HEK293T (cell line): ENCODE results near the gene UNC79.
"Not testable (repeated sequence)": the region's sequence is repeated elsewhere in the genome, so short reads cannot be mapped to it uniquely, and the experiment has no call there.

Experiments used
- CTCF ChIA-PET: fragments of 350-600 bp; formaldehyde crosslinking; extraction: SDS; loops from one replicate; lab custom pipeline; 2021; ENCODE audit warnings: antibody characterized with exemption, inconsistent platforms; lab: Yijun Ruan, JAX
- POLR2A ChIA-PET: fragments of 350-600 bp; formaldehyde crosslinking; extraction: SDS; loops from one replicate; lab custom pipeline; 2020; ENCODE audit warnings: antibody characterized with exemption, inconsistent platforms; lab: Yijun Ruan, JAX
- DNase-seq: peaks from one replicate; pipeline ENCODE4 v3.0.0; 2012; ENCODE audit warnings: mixed read lengths; ENCODE audit errors: extremely low spot score
- ARNT ChIP-seq: fragments of 450-650 bp; IDR thresholded peaks from 2 replicates; pipeline ENCODE4 v1.6.1; 2017; ENCODE audit warnings: mild to moderate bottlenecking
- BHLHE40 ChIP-seq: fragments of 450-650 bp; IDR thresholded peaks from 2 replicates; pipeline ENCODE4 v1.6.1; 2016; ENCODE audit warnings: mild to moderate bottlenecking, moderate library complexity, borderline replicate concordance
- CTBP1 ChIP-seq: fragments of 450-650 bp; IDR thresholded peaks from 2 replicates; pipeline ENCODE4 v1.6.1; 2016; ENCODE audit warnings: borderline replicate concordance
- ELF4 ChIP-seq: fragments of 450-650 bp; IDR thresholded peaks from 2 replicates; pipeline ENCODE4 v1.6.1; 2017; ENCODE audit warnings: antibody characterized with exemption
- FOXA1 ChIP-seq: fragments of 450-650 bp; IDR thresholded peaks from 2 replicates; pipeline ENCODE4 v1.6.1; 2016; ENCODE audit warnings: mild to moderate bottlenecking
- FOXK2 ChIP-seq: fragments of 450-650 bp; IDR thresholded peaks from 2 replicates; pipeline ENCODE4 v1.6.1; 2016; ENCODE audit warnings: mild to moderate bottlenecking
- FOXM1 ChIP-seq: fragments of 450-650 bp; IDR thresholded peaks from 2 replicates; pipeline ENCODE4 v1.6.1; 2017; ENCODE audit warnings: mild to moderate bottlenecking, borderline replicate concordance
- HDGF ChIP-seq: fragments of 450-650 bp; IDR thresholded peaks from 2 replicates; pipeline ENCODE4 v1.6.1; 2017; ENCODE audit warnings: antibody characterized with exemption, borderline replicate concordance
- L3MBTL2 ChIP-seq: fragments of 450-650 bp; conservative IDR thresholded peaks from 2 replicates; pipeline ENCODE4 v1.6.1; 2016; ENCODE audit warnings: mild to moderate bottlenecking
- LEF1 ChIP-seq: fragments of 450-650 bp; IDR thresholded peaks from 2 replicates; pipeline ENCODE4 v1.6.1; 2017; ENCODE audit warnings: mild to moderate bottlenecking, borderline replicate concordance
- NFRKB ChIP-seq: fragments of 450-650 bp; IDR thresholded peaks from 2 replicates; pipeline ENCODE4 v1.6.1; 2016; ENCODE audit warnings: mild to moderate bottlenecking, moderate library complexity
- PKNOX1 ChIP-seq: fragments of 450-650 bp; IDR thresholded peaks from 2 replicates; pipeline ENCODE4 v1.6.1; 2016
- SP1 ChIP-seq: fragments of 450-650 bp; IDR thresholded peaks from 2 replicates; pipeline ENCODE4 v1.6.1; 2017
- SUZ12 ChIP-seq: fragments of 450-650 bp; IDR thresholded peaks from 2 replicates; pipeline ENCODE4 v1.6.1; 2016; ENCODE audit warnings: mild to moderate bottlenecking
- TARDBP ChIP-seq: fragments of 450-650 bp; IDR thresholded peaks from 2 replicates; pipeline ENCODE4 v1.6.1; 2016
- ZNF384 ChIP-seq: fragments of 450-650 bp; IDR thresholded peaks from 2 replicates; pipeline ENCODE4 v1.6.1; 2016

UNC79 gene

GRCh38 chr14:93430315-93431035 is at the start of gene UNC79:
Gene UNC79 (plus strand): TSS chr14:93430939. CDS start chr14:93431030, 91 bp downstream.
- ChIA-PET CTCF (no interaction called here), POLR2A (no interaction called here)
- no peak for TF ChIP-seq ZNF384
- TF ChIP-seq SUZ12: no peak
- no peak for TF ChIP-seq TARDBP
- TF ChIP-seq SP1: no peak
- no peak for TF ChIP-seq PKNOX1
- TF ChIP-seq ELF4: no peak
- no peak for TF ChIP-seq LEF1
- no peak for TF ChIP-seq BHLHE40
- no peak for TF ChIP-seq ARNT
- no peak for TF ChIP-seq L3MBTL2
- TF ChIP-seq NFRKB: no peak
- no peak for TF ChIP-seq CTBP1
- no peak for TF ChIP-seq FOXM1
- no peak for TF ChIP-seq HDGF
- no peak for TF ChIP-seq FOXA1
- DNase-seq: peak; percentile 26

- TF ChIP-seq CTBP1: no peak
- no peak for TF ChIP-seq TARDBP
- TF ChIP-seq NFRKB: no peak
- TF ChIP-seq FOXA1: no peak
- no peak for TF ChIP-seq PKNOX1
- TF ChIP-seq SP1: no peak
- no peak for TF ChIP-seq FOXK2
- TF ChIP-seq ARNT: no peak
- TF ChIP-seq ELF4: no peak
- no peak for TF ChIP-seq BHLHE40
- DNase-seq: no peak
- CTCF ChIA-PET: no interaction called here
- POLR2A ChIA-PET: interaction anchor here (0.8 kb wide), 1 partner anchor 29 kb away, joined by 3 read pairs; no protein-coding TSS in a partner anchor
These were observed 49.1 kb upstream of the UNC79 start for GRCh38 chr14:93381644-93382043.

- CTCF ChIA-PET: interaction anchor here (0.6 kb wide), 1 partner anchor 830 kb away, joined by 4 read pairs; no protein-coding TSS in a partner anchor
- POLR2A ChIA-PET, DNase-seq: not testable (repeated sequence)
These were observed 46.5 kb upstream of the UNC79 start for GRCh38 chr14:93384256-93384655.

GRCh38 chr14:93395231-93395630 is 35.5 kb upstream of the UNC79 start:
- no peak for DNase-seq
- ChIA-PET POLR2A (no interaction called here), CTCF (no interaction called here)
- TF ChIP-seq BHLHE40: no peak
- no peak for TF ChIP-seq ZNF384
- no peak for TF ChIP-seq PKNOX1
- TF ChIP-seq CTBP1: no peak
- TF ChIP-seq TARDBP: no peak
- no peak for TF ChIP-seq HDGF
- no peak for TF ChIP-seq ARNT
- TF ChIP-seq FOXM1: no peak
- no peak for TF ChIP-seq SUZ12
- TF ChIP-seq LEF1: no peak
- no peak for TF ChIP-seq ELF4
- no peak for TF ChIP-seq FOXA1
- TF ChIP-seq NFRKB: no peak
- no peak for TF ChIP-seq FOXK2
- TF ChIP-seq L3MBTL2: no peak
- no peak for TF ChIP-seq SP1

- CTCF ChIA-PET: no interaction called here
- POLR2A ChIA-PET: no interaction called here
- TF ChIP-seq BHLHE40: no peak
- no peak for TF ChIP-seq ELF4
- TF ChIP-seq LEF1: no peak
- no peak for TF ChIP-seq NFRKB
- no peak for TF ChIP-seq CTBP1
- no peak for TF ChIP-seq ZNF384
- TF ChIP-seq HDGF: no peak
- no peak for DNase-seq
These were observed 34.3 kb upstream of the UNC79 start for GRCh38 chr14:93396456-93396855.

- ChIA-PET POLR2A (no interaction called here), CTCF (no interaction called here)
- no peak for DNase-seq
- no peak for TF ChIP-seq FOXA1
- no peak for TF ChIP-seq SUZ12
- no peak for TF ChIP-seq ELF4
- TF ChIP-seq TARDBP: no peak
- TF ChIP-seq NFRKB: no peak
- no peak for TF ChIP-seq ZNF384
- TF ChIP-seq CTBP1: no peak
- TF ChIP-seq FOXK2: no peak
- TF ChIP-seq HDGF: no peak
- TF ChIP-seq ARNT: no peak
- TF ChIP-seq PKNOX1: no peak
- TF ChIP-seq BHLHE40: no peak
These were observed 32.2 kb upstream of the UNC79 start for GRCh38 chr14:93398491-93398890.
